DLD1 (cell line): ENCODE data around the gene KIF6.

ENCODE experiments used
- in situ Hi-C: cut with HindIII; loops from 2 replicates; pipeline ENCODE4 v1.10.0; 2017; ENCODE audit warnings: low sequenced_read_pairs

Gene KIF6

GRCh38 chr6:39393075-39393474, 332.1 kb downstream of the KIF6 start:
- in situ Hi-C loops = no loop called here

- in situ Hi-C loops = no loop called here
These were observed 334.0 kb downstream of the KIF6 start for GRCh38 chr6:39391182-39391581.

- in situ Hi-C loops = no loop called here
These were observed 335.8 kb downstream of the KIF6 start for GRCh38 chr6:39389484-39389767.

GRCh38 chr6:39388606-39389483, 336.4 kb downstream of the KIF6 start:
- in situ Hi-C loops = no loop called here

- in situ Hi-C loops = no loop called here
These were observed 337.4 kb downstream of the KIF6 start for GRCh38 chr6:39387785-39388184.

GRCh38 chr6:39386487-39386886, 338.7 kb downstream of the KIF6 start:
- in situ Hi-C loops = no loop called here

- in situ Hi-C loops = no loop called here
These were observed 343.6 kb downstream of the KIF6 start for GRCh38 chr6:39381550-39382140.

- in situ Hi-C loops = no loop called here
These were observed 344.2 kb downstream of the KIF6 start for GRCh38 chr6:39380837-39381549.

GRCh38 chr6:39378960-39379425, 346.2 kb downstream of the KIF6 start:
- in situ Hi-C loops = no loop called here

GRCh38 chr6:39378175-39378959, 346.8 kb downstream of the KIF6 start:
- in situ Hi-C loops = no loop called here

GRCh38 chr6:39377539-39377950, 347.7 kb downstream of the KIF6 start:
- in situ Hi-C loops = no loop called here

GRCh38 chr6:39375405-39375804, 349.8 kb downstream of the KIF6 start:
- in situ Hi-C loops = no loop called here

GRCh38 chr6:39370390-39370789, 354.8 kb downstream of the KIF6 start:
- in situ Hi-C loops = no loop called here

GRCh38 chr6:39369987-39370386, 355.2 kb downstream of the KIF6 start:
- in situ Hi-C loops = no loop called here

- in situ Hi-C loops = no loop called here
These were observed 357.5 kb downstream of the KIF6 start for GRCh38 chr6:39367700-39368099.

- in situ Hi-C loops = no loop called here
These were observed 358.1 kb downstream of the KIF6 start for GRCh38 chr6:39366931-39367618.

- in situ Hi-C loops = no loop called here
These were observed 359.7 kb downstream of the KIF6 start for GRCh38 chr6:39365281-39366074.

- in situ Hi-C loops = no loop called here
These were observed 361.9 kb downstream of the KIF6 start for GRCh38 chr6:39363280-39363679.

- in situ Hi-C loops = no loop called here
These were observed 362.7 kb downstream of the KIF6 start for GRCh38 chr6:39362487-39362865.
